Naive thymus-derived CD4-positive, alpha-beta T cell (primary cell): Measurements from ENCODE around the gene PAX8. TPM values are rescaled to one million over a fixed set of nuclear protein-coding genes. Genes with fewer than 3 reads are reported as not detected.

Experiments used
- ATAC-seq: fragments of 150-1000 bp; cut with Tn5 transposase; 2 replicates; pipeline ENCODE4 v1.10.0; 2021; ENCODE audit warnings: mild to moderate bottlenecking, moderate library complexity
- CTCF ChIA-PET: fragments of 350-600 bp; sonication (Branson Sonifier 250); formaldehyde crosslinking; loops from one replicate; lab custom pipeline; 2021; ENCODE audit warnings: antibody characterized with exemption; lab: Charles Lee
- POLR2A ChIA-PET: fragments of 350-600 bp; sonication (Branson Sonifier 250); formaldehyde crosslinking; loops from one replicate; lab custom pipeline; 2021; ENCODE audit warnings: antibody characterized with exemption, inconsistent platforms; lab: Charles Lee
- DNase-seq, 9 donors: peaks; one replicate each; pipeline versions ENCODE4 v3.0.0 to v3.0.0-alpha.2; 2020 to 2022; ENCODE audit warnings: mixed read lengths in 1 of 9
- H3K27ac ChIP-seq: one replicate; pipeline ENCODE4 v1.7.0; 2013; ENCODE audit warnings: mild to moderate bottlenecking, low read depth, low read length, moderate library complexity
- H3K27me3 ChIP-seq, 2 donors: one replicate each; pipeline ENCODE4 v1.7.0; 2013; ENCODE audit warnings: low read length in 2 of 2, mild to moderate bottlenecking in 2 of 2, moderate library complexity in 2 of 2; ENCODE audit not compliant: control insufficient read depth in 2 of 2, insufficient read depth in 2 of 2
- H3K36me3 ChIP-seq, 3 experiments: 1 replicate in 2 of 3; 2 replicates in 1 of 3; pipeline ENCODE4 v1.7.0; 2013; ENCODE audit warnings: low read length in 3 of 3, mild to moderate bottlenecking in 3 of 3, moderate library complexity in 1 of 3; ENCODE audit not compliant: insufficient read depth in 3 of 3, control insufficient read depth in 2 of 3
- H3K4me1 ChIP-seq, 2 donors: one replicate each; pipeline ENCODE4 v1.7.0; 2013; ENCODE audit warnings: low read length in 2 of 2, mild to moderate bottlenecking in 2 of 2, moderate library complexity in 1 of 2; ENCODE audit not compliant: control insufficient read depth in 2 of 2, insufficient read depth in 2 of 2
- H3K4me3 ChIP-seq: 2 replicates; pipeline ENCODE4 v1.7.0; 2013; ENCODE audit warnings: mild to moderate bottlenecking, low read length
- H3K9me3 ChIP-seq, 3 experiments: 1 replicate in 2 of 3; 2 replicates in 1 of 3; pipeline ENCODE4 v1.7.0; 2013; ENCODE audit warnings: low read length in 3 of 3; ENCODE audit not compliant: control insufficient read depth in 2 of 3
- H3K27ac Mint-ChIP-seq, 9 donors: one replicate each; pipeline ENCODE4 v1.8.0; 2020 to 2022; ENCODE audit warnings: mixed read lengths in 9 of 9, mild to moderate bottlenecking in 8 of 9, moderate library complexity in 5 of 9, inconsistent platforms in 2 of 9
- H3K27me3 Mint-ChIP-seq, 5 donors: one replicate each; pipeline ENCODE4 v1.8.0; 2021 to 2022; ENCODE audit warnings: mixed read lengths in 5 of 5, mild to moderate bottlenecking in 1 of 5
- H3K36me3 Mint-ChIP-seq, 5 donors: one replicate each; pipeline ENCODE4 v1.8.0; 2020 to 2022; ENCODE audit warnings: mixed read lengths in 5 of 5, mild to moderate bottlenecking in 3 of 5, inconsistent platforms in 1 of 5
- H3K4me1 Mint-ChIP-seq, 7 donors: one replicate each; pipeline ENCODE4 v1.8.0; 2020 to 2022; ENCODE audit warnings: mixed read lengths in 7 of 7, mild to moderate bottlenecking in 3 of 7, inconsistent platforms in 1 of 7
- H3K4me3 Mint-ChIP-seq, 10 donors: one replicate each; pipeline ENCODE4 v1.8.0; 2020 to 2022; ENCODE audit warnings: mild to moderate bottlenecking in 10 of 10, mixed read lengths in 10 of 10, moderate library complexity in 6 of 10, inconsistent platforms in 2 of 10
- H3K9me3 Mint-ChIP-seq, 11 donors: one replicate each; pipeline ENCODE4 v1.8.0; 2020 to 2022; ENCODE audit warnings: mixed read lengths in 11 of 11, mild to moderate bottlenecking in 4 of 11, inconsistent platforms in 1 of 11, moderate library complexity in 1 of 11
- intact Hi-C, 2 donors: fragments of 100-400 bp; cut with micrococcal nuclease; formaldehyde crosslinking; loops; one replicate each; pipeline ENCODE4 v1.15.1; 2023
- polyA plus RNA-seq, 2 donors: library from polyadenylated mRNA; unstranded; fragments of 300-500 nt; fragmentation: Illumina TruSeq; gene quantifications; one replicate each; pipeline ENCODE4 v1.2.3, GENCODE V29; 2021
- total RNA-seq, 6 experiments: library from RNA in 5 of 6; stranded (reverse) in 5 of 6; gene quantifications; 1 replicate in 5 of 6; 2 replicates in 1 of 6; pipeline ENCODE4 v1.2.3 and lab custom pipeline; 2021 to 2026

PAX8 gene
- total and polyA plus RNA-seq, 7 experiments from 2014 or later: 0.09 to 1.5 (median 1.2) TPM

GRCh38 chr2:113277474-113278072 lies 1.1 kb downstream of the PAX8 start:
- ATAC-seq (no peak), DNase-seq (no peak)
- Mint-ChIP-seq H3K36me3 (peaks cover 0 to 3% (median 0%) of the 10 kb centered on the region in 5 donors), H3K4me3 (peak overlapping the region; percentile 39 to 79 (median 64)), H3K27ac (peak overlapping the region in 1 of 9 donors; percentile 9), H3K4me1 (peaks cover 9 to 34% (median 25%) of the 10 kb centered on the region in 7 donors), H3K9me3 (peaks cover 0 to 2% (median 0%) of the 10 kb centered on the region in 11 donors), H3K27me3 (peaks cover 40 to 89% (median 48%) of the 10 kb centered on the region in 5 donors)
- Histone ChIP-seq H3K27ac (no peak overlapping the region), H3K36me3 (no peaks in the 10 kb centered on the region), H3K9me3 (no peaks in the 10 kb centered on the region), H3K4me1 (peaks cover 0 to 33% of the 10 kb centered on the region in 2 donors), H3K27me3 (peaks cover 0 to 44% of the 10 kb centered on the region in 2 donors), H3K4me3 (no peak overlapping the region)
- ChIA-PET POLR2A (interaction anchor here (0.6 kb wide), 1 partner anchor 97 kb away, joined by 3 read pairs; no protein-coding TSS in a partner anchor), CTCF (interaction anchor here (0.9 kb wide), 1 partner anchor 197 kb away, joined by 3 read pairs; no protein-coding TSS in a partner anchor)
- intact Hi-C loops: no loop called here

GRCh38 chr2:113276761-113277425 lies 1.8 kb downstream of the PAX8 start:
- peaks cover 47 to 89% (median 53%) of the 10 kb centered on the region in 5 donors for H3K27me3 Mint-ChIP-seq

GRCh38 chr2:113276216-113276760 lies 2.4 kb downstream of the PAX8 start:
- no peak for ATAC-seq
- Mint-ChIP-seq H3K9me3 (peaks cover 0 to 2% (median 0%) of the 10 kb centered on the region in 11 donors), H3K36me3 (peaks cover 0 to 3% (median 0%) of the 10 kb centered on the region in 5 donors), H3K4me1 (peaks cover 9 to 35% (median 25%) of the 10 kb centered on the region in 7 donors), H3K27ac (peak overlapping the region in 1 of 9 donors; percentile 49), H3K27me3 (peaks cover 48 to 90% (median 59%) of the 10 kb centered on the region in 5 donors), H3K4me3 (peak overlapping the region in 7 of 10 donors; percentile 3 to 75 (median 41))
- intact Hi-C loops: no loop called here
- Histone ChIP-seq H3K4me3 (no peak overlapping the region), H3K27ac (no peak overlapping the region), H3K36me3 (no peaks in the 10 kb centered on the region), H3K4me1 (peaks cover 0 to 33% of the 10 kb centered on the region in 2 donors), H3K9me3 (no peaks in the 10 kb centered on the region), H3K27me3 (peaks cover 0 to 45% of the 10 kb centered on the region in 2 donors)
- ChIA-PET POLR2A (no interaction called here), CTCF (interaction anchor here (1.6 kb wide), 1 partner anchor 30 kb away, joined by 4 read pairs; no protein-coding TSS in a partner anchor)
- no peak for DNase-seq

More at GRCh38 chr2:113276761-113277425, 1.8 kb downstream of the PAX8 start:
- Histone ChIP-seq H3K27me3 (peaks cover 0 to 45% of the 10 kb centered on the region in 2 donors), H3K4me3 (no peak overlapping the region), H3K27ac (no peak overlapping the region), H3K9me3 (no peaks in the 10 kb centered on the region), H3K4me1 (peaks cover 0 to 33% of the 10 kb centered on the region in 2 donors), H3K36me3 (no peaks in the 10 kb centered on the region)
- Mint-ChIP-seq H3K27ac (peak overlapping the region in 1 of 9 donors; percentile 9), H3K4me1 (peaks cover 9 to 35% (median 25%) of the 10 kb centered on the region in 7 donors), H3K4me3 (peak overlapping the region; percentile 39 to 79 (median 64)), H3K36me3 (peaks cover 0 to 3% (median 0%) of the 10 kb centered on the region in 5 donors), H3K9me3 (peaks cover 0 to 2% (median 0%) of the 10 kb centered on the region in 11 donors)
- CTCF ChIA-PET: interaction anchor here (1.6 kb wide), 1 partner anchor 31 kb away, joined by 4 read pairs; no protein-coding TSS in a partner anchor
- POLR2A ChIA-PET: no interaction called here
- DNase-seq: no peak
- intact Hi-C loops: no loop called here
- no peak for ATAC-seq

- Histone ChIP-seq H3K27me3 (peaks cover 0 to 45% of the 10 kb centered on the region in 2 donors), H3K4me3 (no peak overlapping the region), H3K4me1 (peaks cover 0 to 33% of the 10 kb centered on the region in 2 donors), H3K9me3 (no peaks in the 10 kb centered on the region), H3K36me3 (no peaks in the 10 kb centered on the region), H3K27ac (no peak overlapping the region)
- ChIA-PET CTCF (interaction anchor here (1.6 kb wide), 1 partner anchor 29 kb away, joined by 4 read pairs; no protein-coding TSS in a partner anchor), POLR2A (no interaction called here)
- Mint-ChIP-seq H3K4me3 (peak overlapping the region in 7 of 10 donors; percentile 27 to 75 (median 52)), H3K4me1 (peaks cover 9 to 35% (median 25%) of the 10 kb centered on the region in 7 donors), H3K36me3 (peaks cover 0 to 3% (median 0%) of the 10 kb centered on the region in 5 donors), H3K27me3 (peaks cover 48 to 93% (median 59%) of the 10 kb centered on the region in 5 donors), H3K27ac (peak overlapping the region in 1 of 9 donors; percentile 29), H3K9me3 (peaks cover 0 to 2% (median 0%) of the 10 kb centered on the region in 11 donors)
- no peak for DNase-seq
- ATAC-seq: no peak
- intact Hi-C loops: no loop called here
Measured at GRCh38 chr2:113275556-113276215, 3.0 kb downstream of the PAX8 start.

GRCh38 chr2:113274432-113274831 lies 4.3 kb downstream of the PAX8 start:
- ChIA-PET CTCF (no interaction called here), POLR2A (no interaction called here)
- Mint-ChIP-seq H3K4me1 (peaks cover 9 to 35% (median 25%) of the 10 kb centered on the region in 7 donors), H3K27ac (no peak overlapping the region), H3K27me3 (peaks cover 45 to 87% (median 62%) of the 10 kb centered on the region in 5 donors), H3K9me3 (peaks cover 0 to 2% (median 0%) of the 10 kb centered on the region in 11 donors), H3K4me3 (no peak overlapping the region), H3K36me3 (peaks cover 0 to 3% (median 0%) of the 10 kb centered on the region in 5 donors)
- H3K4me1 ChIP-seq: peaks cover 0 to 33% of the 10 kb centered on the region in 2 donors
- DNase-seq (no peak), ATAC-seq (no peak)
- no peaks in the 10 kb centered on the region for H3K9me3 ChIP-seq
- peaks cover 0 to 45% of the 10 kb centered on the region in 2 donors for H3K27me3 ChIP-seq
- no peak overlapping the region for H3K4me3 ChIP-seq
- H3K36me3 ChIP-seq: no peaks in the 10 kb centered on the region
- intact Hi-C loops: no loop called here
- H3K27ac ChIP-seq: no peak overlapping the region

GRCh38 chr2:113273981-113274380 lies 4.7 kb downstream of the PAX8 start:
- Histone ChIP-seq H3K4me3 (no peak overlapping the region), H3K9me3 (no peaks in the 10 kb centered on the region), H3K27me3 (peaks cover 0 to 45% of the 10 kb centered on the region in 2 donors), H3K4me1 (peaks cover 0 to 33% of the 10 kb centered on the region in 2 donors), H3K36me3 (no peaks in the 10 kb centered on the region), H3K27ac (no peak overlapping the region)
- H3K4me3 Mint-ChIP-seq: no peak overlapping the region
- peaks cover 0 to 2% (median 0%) of the 10 kb centered on the region in 11 donors for H3K9me3 Mint-ChIP-seq
- DNase-seq (no peak), ATAC-seq (no peak)
- ChIA-PET POLR2A (no interaction called here), CTCF (interaction anchor here (0.6 to 1.6 kb wide), 3 partner anchors 17 to 525 kb away, joined by 4 to 8 read pairs (median 5); no protein-coding TSS in a partner anchor)
- H3K36me3 Mint-ChIP-seq: peaks cover 0 to 3% (median 0%) of the 10 kb centered on the region in 5 donors
- H3K27ac Mint-ChIP-seq: no peak overlapping the region
- H3K27me3 Mint-ChIP-seq: peaks cover 42 to 87% (median 62%) of the 10 kb centered on the region in 5 donors
- intact Hi-C loops: no loop called here
- peaks cover 9 to 35% (median 25%) of the 10 kb centered on the region in 7 donors for H3K4me1 Mint-ChIP-seq
